Muscle of back (tissue), 11 donors: Measurements from ENCODE around the gene NCAM2. TPM values are rescaled to one million over a fixed set of nuclear protein-coding genes. Genes with fewer than 3 reads are reported as not detected.

Source experiments
- DNase-seq, 3 donors: peaks; one replicate each; pipeline versions ENCODE4 v3.0.0 to v3.0.0-alpha.2; 2013
- polyA plus RNA-seq, 10 donors: library from polyadenylated mRNA; unstranded; fragments of 120-200 nt; gene quantifications; one replicate each; pipeline ENCODE4 v1.2.1, GENCODE V29; 2013; ENCODE audit not compliant: insufficient read length in 10 of 10

Gene NCAM2
- polyA plus RNA-seq, 10 donors = 4.4 to 10.5 (median 8.2) TPM

DNA sequence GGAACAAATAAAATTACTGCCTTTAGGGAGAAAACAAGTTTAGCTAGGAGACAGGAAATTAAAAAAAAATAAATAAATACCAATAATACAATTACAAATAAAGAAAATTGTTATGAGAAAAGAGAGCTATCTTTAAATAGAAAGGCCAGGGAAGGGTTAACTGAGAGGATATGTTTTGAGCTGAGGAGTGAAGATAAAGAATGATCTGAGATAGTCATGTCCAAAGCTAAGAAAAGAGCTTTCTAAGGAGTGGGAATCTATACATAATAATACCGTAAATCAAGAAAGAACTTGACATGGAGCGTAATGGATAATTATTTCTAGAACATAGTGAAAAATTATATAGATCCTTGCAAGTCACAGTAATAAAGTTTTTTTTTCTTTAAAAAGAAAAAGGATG lies 176.5 kb downstream of the NCAM2 start:
- DNase-seq = no peak

DNA sequence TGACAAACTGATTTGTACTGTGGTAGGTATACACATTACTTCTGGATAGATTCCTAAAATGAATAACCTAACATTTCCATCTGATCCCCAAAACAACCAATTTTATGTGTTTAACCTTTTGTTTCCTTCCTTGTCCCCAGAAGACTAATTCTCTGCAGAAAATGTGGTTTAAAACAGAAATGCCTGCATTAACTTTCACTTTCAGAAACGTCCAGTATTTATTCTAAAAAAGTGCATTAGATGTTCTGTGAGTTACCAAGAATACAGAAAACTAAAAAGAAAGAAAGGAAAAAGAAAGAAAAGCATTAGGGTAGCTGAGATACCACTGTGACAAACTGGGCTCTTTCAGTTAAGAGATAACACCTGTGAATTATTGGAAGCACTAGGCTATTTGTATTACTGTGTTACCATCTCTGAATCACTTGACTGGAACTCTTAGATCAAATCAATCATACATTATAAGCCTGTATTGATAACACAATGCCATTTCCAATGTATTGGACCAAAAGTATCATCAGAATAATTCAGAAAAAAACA lies 177.7 kb downstream of the NCAM2 start:
- no peak for DNase-seq

DNA sequence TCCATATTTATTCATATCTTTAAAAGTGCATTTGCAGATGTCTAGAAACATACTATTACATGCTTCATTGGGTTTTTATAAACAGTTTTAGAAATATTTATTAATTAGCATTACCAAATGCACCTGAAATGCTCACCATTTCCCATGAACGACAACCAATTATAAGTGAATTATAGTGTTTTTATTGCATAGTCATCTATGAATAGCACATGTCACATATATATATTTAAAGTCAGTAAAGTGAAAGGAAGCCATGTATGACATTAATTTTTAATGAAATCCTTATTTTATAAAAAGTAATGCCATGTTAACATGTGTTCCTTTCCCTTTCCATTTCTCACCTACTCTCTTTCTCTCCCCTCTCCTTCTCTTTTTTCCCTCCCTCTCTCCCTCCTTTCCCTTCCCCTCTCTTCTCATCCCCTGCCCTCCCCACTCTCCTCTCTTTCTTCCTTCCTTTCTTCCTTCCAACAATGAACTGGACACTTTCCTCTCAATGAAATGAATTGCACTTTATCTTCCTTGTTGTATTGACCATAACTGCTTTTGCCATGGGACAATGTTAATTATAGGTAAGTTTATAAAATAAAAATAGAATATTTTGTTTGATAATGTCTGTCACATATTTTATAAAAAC lies 179.3 kb downstream of the NCAM2 start:
- no peak for DNase-seq

DNA sequence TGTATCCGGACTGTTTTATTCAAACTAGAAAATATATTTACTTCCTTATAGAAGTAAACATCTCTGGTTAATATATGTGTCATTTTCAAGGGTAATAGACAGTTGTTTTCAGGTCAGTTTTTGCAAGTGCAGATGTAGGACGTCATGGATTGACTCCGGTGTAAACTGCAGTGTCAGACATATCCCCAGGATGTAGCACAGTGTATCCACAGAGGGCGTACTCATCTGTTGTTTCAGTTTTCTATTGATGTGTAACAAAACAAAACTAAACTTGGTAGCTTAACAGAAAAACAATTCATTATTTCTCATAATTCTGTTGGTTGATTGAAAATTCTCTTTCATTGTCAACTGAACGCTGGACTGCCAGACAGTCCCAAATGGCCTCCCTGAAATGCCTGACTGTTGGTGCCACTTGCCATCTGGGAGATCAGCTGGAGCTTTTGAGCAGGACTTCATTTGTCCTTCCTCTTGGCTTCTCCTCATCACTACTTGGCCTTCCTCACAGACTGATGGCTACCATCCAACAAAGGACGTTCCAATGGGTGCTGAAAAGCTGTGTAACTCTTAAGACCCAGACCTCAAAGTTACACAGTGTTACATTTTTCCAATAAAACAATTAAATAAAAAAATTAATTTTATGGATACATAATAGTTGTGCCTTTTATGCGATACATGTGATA lies 181.6 kb downstream of the NCAM2 start:
- DNase-seq = no peak

DNA sequence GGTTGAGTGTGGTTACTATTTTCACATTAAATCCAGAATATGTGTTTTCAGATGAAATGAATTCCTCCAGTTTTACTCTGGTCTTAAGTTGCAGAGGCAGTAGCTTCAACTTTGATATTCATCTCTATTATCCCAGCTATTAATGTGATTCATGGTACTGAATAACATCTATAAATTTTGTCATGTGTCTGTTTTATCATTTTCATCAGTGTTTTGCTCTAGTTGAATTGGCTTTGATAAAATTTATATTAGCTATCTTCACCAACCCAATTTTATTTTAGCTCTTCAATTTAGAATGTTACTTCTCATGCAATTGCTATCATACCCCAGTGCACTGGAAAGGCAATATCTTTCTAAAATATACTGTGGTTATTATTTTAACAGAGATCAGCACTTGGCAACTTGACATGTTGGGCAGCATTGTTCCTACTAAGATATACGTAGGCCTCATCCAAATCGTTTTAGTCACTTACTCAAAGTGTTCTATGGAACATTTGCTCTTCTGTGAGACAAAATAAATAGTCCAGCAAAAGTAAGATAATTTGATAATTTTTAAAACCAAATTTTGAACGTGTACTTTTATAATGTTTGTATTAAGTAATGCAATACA lies 184.3 kb downstream of the NCAM2 start:
- no peak for DNase-seq

DNA sequence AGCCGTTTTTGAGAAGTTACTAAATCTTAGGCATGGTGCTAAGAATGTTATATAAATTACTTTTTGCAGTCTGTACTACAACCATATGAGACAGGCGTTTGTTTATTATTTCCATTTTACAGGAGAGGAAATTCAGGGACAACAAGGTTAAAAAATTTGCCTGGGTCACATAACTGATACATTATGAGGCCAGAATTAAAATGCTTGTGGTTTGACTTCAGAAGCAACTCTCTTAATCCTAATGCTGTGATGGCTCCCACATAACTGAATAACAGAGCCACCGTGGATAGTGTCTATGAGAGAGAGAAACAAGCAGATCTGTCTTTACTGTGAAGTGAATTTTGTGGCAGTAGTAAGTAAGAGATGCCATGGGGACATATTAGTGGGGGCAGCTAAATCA lies 184.9 kb downstream of the NCAM2 start:
- no peak for DNase-seq

DNA sequence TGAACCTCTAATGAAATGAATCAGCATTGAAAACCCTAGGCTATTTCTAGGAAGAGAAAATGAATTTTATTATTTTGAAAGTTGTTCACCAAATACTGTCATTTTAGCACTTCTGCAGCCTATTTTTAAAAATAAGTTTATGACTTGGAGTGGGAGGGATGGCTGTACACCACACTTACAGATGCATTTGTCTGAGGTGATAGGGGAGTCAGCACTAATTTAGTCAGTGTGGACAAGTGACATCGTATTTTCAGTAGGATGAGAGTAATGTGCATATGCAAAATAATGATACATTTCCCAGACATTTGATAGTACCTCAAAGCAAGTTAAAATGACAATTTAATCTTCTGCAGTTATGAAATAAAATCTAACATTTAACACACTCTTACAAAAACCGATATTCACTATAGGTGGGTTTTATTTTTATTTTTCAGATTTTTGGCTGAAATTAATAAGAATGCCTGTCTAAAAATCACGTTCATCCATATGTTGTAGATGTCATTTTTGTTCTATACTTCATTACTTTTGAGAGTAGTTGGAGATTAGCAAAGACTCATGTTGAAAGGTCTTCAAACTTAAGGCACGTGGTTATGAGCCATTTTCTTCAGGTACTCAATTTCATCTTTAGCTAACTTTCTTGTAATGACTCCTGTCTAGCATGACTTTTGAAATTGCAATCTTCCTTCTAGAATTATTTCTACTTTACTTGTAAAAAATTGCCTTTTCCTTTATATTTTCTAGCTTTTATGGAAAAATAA lies 186.7 kb downstream of the NCAM2 start:
- no peak for DNase-seq

DNA sequence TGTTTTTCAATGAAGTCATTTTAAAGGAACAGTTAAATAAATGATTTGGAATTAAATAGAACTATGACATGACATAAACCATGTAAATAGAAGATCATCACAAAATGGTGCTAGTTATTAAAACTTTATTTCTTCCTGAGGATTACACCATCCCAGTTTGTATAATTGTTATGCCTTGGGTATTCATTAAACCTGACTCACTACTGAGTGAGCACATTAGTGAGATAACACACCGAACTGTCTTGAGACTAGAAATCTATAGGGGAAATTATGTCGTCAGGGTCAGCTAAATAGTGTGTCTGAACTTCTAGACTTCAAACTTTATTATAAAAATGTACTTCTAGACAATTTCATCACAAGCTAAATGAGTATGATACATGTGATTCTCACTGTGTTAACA lies 189.4 kb downstream of the NCAM2 start:
- DNase-seq = no peak

DNA sequence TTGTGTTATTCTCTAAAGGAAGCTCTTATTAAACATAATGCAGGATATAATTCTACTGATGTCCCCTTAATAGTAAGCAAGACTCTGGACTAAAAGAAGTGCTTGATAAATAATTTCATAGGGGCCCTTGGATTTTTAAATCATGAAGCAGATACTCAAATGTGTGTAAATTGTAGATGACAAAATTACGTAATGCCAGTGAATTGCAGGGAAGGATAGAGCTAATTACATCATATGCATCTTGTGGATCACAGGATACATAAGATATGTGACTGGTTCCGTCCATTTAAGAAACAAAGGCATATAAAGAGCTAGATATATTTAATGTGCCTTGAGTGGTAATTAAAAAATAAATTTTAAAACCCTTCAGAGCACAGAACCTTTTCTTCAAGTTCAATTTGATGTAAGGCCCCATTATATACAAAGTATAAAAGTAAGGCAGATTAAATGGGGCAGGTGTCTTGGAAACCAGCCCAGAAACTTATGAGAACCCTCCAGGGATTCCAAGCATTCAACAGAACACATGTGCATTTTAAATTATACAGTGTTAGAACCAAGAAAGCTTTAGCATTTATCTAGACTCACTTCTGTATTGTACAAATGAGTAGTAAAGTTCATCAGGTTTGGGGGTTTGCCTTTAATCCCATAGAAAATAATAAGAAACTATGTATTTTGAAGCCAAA lies 190.4 kb downstream of the NCAM2 start:
- DNase-seq = peak; percentile 64 to 85 (median 71)

DNA sequence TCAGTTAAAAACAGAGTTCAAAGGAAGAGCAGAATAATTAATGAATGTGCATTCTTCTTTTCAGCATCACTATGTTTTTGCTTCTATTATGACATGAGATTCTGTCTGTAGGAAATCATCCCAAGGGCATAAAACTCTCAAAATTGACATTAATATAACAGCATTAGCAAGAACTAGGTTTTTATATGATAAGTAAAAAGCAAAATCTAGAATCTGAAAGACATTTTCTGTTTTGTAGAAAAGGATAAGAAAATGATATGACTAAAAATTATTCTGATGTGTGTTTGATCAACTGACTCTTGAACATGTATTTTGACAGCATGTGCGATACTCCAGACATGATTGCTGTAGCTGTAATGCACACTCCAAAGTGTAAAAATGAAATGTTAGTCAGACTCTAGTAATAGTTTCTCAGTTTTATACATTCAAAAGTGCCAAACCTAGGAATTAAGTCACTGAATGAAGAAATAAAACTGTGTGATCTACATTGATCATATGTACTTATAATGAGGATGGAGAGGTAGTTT lies 197.3 kb downstream of the NCAM2 start:
- DNase-seq = no peak

DNA sequence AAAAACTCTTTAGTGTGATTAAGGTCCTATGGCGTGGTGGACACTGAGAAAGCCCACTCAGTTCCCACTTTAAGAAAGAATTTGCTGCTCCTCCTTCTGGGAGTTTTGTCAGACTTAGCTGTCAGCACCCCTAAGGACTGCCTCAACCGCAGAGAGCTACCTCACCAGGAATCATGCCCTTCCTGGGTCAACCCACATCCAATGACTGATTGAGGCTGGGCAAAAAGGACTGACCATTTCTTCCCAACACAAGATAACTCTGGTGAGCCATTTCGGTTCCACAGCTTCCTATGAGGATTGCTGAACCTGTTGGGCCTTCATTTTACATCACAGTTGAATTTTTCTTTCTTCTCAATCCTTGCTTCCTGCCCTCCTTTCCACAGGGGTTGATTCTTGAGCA lies 197.9 kb downstream of the NCAM2 start:
- DNase-seq = no peak

DNA sequence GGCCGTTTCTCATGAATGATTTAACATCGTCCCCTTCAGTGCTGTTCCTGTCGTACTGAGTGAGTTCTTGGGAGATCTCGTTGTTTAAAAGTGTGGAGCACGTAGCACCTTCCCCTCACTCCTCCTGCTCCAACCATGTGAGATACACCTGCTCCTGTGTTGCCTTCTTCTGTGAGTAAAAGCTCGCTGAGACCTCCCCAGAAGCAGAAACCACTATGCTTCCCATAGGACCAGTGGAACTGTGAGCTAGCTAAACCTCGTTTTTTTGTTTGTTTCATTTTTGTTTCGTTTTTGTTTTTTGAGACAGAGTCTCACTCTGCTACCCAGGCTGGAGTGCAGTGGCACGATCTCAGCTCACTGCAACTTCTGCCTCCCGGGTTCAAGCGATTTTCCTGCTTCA lies 198.6 kb downstream of the NCAM2 start:
- no peak for DNase-seq

DNA sequence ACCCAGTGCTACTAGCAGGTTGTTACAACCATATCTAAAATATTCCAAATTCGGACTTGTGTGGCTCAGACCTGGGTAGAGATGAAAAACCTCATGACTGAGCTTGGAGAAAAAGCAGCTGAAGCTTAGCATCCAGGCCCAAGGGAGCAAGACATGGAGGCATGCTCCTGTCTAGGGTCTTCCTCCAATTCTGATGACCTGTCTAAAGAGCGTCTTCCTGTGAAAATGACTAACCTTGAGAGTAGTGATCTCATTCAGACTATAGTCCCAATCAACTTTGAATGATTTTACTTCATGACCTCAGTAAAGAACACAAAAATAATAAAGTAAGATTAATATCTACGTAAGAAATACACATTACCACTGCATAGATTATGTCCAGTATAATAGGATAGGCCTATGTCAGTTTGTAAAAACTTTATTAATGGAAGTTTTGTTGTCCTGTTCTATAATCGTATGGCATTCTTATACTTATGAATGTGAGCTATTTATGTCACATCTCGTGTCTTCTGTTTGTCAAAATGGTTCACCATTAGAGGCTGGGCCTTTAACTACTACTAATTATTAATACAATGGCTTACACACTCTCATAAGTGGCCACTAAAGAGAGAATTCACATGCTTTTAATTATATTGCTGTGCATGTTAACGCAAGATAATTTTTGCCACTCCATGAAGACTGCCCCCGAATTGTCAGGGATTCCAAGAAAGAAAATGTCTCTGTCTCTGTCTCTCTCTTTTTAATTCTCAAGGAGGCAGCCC lies 201.3 kb downstream of the NCAM2 start:
- no peak for DNase-seq

DNA sequence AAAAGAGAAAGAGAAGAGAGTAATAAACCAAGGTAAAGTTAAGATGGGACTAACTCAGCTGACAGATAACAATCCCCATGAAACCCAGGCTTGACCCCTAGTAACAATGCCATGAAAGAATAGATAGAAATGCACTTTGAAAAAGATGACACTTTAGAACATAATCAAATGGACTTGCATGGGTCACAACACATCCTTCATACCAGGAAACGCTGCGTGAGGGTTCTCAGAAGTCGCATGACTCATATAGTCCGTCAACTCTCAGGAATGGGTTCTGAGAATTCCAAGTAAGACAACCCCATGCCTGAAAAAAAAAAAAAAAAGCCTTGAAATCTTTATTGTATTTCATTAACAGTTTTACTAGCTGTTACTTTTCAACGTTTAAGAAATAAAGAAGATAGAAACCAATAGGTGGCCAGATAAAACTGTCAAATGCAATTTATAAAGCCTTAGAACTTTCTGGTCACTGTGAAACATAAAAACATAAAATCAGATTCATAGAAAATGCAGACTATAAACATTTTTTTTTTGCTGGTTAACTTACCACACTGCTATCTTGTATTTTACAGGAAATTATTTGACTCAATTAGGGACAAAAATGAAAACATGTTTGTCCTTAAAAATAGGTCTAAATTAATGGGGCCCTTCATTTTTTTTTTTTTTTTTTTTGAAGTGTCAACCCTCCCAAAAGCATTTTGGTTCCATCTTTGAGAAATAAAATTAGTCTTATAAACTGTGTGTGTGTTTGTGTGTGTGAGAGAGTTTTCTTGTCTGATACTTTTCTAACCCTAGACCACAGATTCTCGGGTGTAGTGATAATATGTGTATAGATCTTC lies 202.1 kb downstream of the NCAM2 start:
- DNase-seq = peak in 2 of 3 donors; percentile 30 to 96

DNA sequence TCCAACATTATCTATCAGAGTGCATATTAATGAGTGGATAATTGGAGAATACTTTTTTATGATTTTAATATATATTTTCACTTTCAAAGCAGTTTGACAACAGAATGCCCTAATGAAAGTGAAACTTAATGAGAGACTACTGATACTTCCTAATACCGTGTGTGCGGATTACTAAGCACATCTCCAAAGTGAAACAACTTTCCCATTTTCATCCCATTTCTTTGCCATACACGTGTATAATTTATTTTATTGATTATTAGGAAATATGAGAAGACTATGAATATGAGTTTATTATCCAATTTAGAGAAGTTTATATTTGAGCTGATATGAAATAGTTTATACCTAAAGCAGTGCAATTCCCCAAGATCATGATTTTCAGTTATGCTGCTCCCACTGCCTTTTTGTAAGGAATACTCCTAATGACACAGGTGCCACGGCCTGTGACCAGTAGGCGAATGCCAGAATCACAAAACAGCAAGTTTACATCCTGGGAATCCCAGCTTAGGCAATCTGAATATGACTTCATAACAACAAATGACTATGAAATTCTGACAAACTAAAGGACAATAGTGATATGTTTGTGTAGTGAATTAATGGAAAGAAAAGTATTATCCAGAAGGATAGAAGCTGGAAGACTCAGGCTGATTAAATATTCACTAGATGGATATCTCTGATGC lies 202.9 kb downstream of the NCAM2 start:
- no peak for DNase-seq

DNA sequence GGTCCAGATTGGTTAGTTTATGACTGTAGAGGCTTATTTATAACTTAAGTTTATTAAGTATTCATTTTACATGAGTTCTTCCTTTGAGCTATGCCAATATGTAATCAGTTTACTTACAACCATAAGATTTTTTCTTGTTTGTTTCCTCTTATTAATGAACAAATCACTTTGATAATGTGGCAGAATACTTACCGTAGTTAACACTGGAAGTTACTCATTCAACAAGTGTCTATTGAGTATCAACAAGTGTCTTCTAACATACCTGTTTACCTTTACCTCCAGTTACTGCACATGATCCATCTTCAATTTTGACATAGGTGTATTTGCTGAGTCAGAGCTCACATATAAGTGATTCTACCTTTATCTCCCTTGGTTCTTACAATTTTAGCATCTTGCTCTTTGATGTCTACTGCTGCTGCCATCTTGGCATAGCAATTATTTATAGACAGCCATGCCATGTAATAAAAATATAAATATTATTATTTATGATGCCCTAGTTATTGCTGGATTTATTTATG lies 205.7 kb downstream of the NCAM2 start:
- no peak for DNase-seq

DNA sequence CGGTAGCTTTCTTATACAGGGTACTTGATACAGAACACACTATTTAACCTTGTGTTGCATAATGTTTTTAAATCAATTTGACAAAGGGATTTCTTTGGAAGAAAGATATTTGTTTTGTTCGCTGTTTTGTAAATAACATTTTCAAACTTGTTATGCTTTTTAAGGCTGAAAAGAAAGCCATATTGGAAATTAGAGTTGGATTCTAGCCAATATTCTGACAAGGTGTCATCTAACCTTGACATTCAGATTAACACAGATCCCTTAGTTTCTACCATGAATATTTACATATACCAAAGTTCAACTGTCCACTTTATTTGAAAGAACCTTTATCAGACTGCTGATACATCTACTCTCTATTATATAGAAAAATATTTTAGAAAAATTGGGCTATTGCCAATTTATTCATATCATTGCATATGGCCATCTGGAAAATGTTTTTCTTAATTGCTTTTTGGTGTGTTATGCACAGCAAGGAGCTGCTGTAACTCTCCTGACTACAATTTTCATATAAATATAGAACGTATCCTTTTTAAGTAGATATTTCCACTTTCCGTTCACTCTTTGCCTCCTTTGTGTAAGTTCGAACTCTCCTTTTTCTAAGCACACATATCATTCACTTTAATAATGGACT lies 206.3 kb downstream of the NCAM2 start:
- no peak for DNase-seq

DNA sequence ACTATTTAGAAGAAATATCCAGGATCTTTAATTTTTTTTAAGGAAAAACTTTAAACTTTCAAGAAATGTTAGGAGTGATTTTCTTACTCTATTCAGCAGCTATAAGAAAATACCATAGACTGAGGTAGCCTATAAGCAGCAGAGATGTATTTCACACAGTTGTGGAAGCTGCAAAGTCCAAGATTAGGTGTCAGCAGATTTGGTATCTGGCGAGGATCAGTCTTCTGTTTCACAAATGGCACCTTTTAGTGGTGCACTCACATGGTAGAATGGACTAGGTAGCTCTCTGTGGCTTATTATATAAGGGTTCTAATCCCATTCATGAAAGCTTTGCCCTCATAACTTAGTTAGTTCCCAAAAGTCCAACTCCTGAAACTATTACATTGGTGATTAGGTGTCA lies 207.4 kb downstream of the NCAM2 start:
- no peak for DNase-seq
